ENCODE measurements around the gene FRMD4B.

Gene FRMD4B

DNA sequence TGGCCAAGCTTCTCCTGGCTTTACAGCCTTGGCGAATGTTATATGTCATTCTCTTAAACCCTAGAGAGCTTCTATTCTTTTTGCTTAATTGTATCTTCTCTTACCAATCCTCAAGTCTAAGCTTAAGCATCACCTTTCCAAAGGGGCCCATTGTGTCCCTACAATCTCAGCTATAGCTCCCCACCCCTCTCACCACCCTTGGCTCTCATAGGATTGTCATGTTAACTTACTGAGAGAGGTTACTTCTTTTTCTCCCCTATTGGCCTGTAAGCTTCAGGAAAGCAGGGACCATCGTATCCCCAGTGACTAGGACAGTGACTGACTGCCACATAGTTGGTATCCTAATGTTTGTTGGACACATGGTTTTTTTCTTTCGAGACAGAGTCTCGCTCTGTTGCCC lies 220.1 kb downstream of the FRMD4B start:
- no peak for DNase-seq

DNA sequence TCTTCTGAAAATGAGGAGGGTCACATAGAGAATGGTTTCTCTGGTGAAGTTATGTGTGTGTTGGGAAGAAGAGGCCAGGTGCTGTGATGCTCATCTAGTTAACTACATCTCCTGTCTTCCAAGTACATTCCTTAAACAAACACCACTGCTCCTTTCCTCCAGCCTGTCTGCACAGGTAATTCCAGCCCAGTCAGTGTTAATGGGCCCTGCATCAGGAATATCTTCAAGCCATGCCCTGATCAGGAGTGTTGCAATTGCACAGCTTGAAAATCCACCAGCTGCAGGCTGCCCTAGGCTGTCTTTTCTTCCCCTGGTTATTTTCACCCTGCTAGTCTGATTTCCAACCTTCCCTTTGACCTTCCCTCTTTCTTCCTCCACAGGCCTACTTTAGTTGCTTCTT lies 221.6 kb downstream of the FRMD4B start:
- no peak for DNase-seq

DNA sequence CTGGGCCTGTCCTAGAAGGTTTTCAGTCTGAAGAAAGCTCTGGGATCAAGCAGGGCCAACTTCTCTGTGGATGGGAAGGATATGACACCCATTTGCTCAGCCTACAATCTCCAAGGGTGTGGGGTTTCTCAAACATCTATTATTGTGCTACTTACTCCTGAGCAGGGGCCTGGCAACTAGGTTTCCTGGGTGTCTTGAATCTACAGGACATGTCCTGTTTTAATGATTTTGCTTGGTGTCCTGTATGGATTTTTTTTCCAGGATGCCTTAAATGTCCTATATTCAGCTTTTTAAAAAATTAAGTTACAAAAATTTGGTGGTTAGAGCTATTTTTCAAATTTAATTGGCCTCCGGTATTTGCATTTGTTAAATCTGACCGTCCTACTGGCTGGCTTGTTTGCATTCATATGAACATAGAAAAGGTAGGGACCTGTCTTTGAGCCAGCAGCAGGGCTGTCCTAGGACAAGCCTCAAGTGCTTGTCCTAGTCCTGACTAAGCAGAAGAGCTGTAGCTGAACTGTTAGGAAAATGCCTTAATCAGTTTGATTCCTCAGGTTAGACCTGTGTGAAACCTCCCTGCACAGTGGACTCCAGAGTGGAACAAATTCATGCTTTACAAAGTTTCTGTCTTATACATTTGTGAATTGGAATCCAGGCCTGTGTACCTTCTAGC lies 223.4 kb downstream of the FRMD4B start:
- DNase-seq = no peak

DNA sequence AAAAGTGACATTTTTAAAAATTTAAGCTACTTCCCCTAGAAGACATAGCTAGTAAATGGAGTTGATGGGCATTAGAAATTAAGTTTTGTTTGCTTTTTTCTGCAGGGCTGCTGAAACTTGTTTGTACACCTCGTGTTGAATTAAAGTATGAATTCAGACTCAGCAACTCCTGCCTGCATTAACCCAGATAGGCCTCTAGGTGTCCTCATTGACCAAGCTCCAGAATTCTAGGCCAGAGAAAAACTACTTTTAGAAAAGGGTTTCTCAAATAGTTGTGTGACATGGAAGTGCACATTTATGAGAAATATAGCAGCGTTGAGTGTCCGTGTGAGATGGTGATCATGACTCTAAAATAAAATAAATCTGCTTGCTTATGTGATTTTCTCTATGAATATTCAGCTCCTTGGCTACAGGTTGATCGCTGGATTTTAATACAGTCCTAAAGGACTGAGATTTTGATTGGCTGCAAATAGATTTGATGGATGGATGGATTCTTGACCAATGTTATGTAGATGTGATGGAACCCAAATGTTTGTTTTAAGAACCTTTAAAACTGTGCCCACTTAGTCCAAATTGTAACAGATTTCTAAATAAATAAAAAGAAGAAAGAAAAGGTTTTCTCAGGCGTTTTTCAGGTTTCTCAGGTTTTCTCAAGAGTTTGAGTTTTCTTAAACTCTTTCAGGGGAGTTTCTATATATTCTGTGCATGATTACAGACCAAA lies 224.1 kb downstream of the FRMD4B start:
- DNase-seq = peak; percentile 47

- no peak for DNase-seq
Observed at GRCh38 chr3:69160525-69160924, 225.4 kb downstream of the FRMD4B start.

- no peak for DNase-seq
Observed at GRCh38 chr3:69160107-69160506, 225.8 kb downstream of the FRMD4B start.

DNA sequence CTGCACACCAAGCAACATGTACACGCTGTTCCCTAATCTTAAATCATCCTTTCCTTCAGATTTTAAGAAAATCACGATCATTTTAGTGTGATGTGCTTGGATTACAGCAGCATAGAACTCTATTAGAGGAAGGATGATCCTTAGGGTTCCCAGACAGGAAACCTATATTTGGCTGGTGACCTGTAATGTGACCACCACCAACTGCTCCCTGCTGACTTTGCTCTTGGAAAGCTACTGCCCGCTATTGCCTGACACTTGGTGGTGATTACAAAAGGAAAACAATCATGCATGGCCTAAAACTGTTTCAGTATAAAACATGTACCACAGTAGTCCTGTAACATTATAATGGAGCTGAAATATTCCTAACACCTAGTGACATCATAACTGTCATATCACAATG lies 236.3 kb downstream of the FRMD4B start:
- DNase-seq = no peak

DNA sequence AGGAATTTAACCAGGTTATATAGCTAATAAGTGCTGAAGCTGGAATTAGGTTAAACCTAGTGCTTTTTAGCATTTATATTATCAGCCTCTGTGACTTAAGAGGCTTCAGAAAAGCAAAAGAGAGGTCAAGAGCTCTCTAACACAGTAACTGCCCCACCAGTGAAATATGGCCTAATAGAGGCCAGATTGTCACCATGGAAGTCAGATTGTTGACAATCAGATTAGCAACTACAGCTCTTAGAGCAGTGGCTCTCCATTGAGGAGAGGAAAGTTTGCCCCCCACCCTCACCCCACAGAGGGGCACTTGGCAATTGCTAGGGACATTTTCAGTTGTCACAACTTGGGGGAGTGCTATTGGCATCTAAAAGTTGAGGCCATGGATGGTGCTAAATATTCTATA lies 240.2 kb downstream of the FRMD4B start:
- no peak for DNase-seq

GRCh38 chr3:69144631-69145245 lies 241.2 kb downstream of the FRMD4B start:
- peak; percentile 22 for DNase-seq

DNA sequence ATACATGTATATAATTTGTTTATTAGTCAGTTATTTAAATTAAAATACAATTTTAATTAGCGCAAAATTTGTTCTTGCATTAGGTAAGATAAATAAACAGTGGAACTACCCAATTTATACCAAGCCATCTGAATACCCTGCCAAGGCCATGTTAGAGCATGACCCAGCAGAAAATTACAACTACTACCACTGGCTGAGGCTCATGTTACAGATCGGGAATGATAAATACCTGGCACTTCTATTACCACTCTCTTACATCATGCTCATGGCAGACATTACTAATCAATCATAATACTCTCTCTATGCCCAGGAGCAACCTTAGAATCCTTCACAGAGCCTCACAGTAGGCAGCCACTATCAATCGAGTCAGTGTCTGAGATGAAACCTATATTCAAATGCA lies 242.3 kb downstream of the FRMD4B start:
- peak; percentile 78 for DNase-seq

DNA sequence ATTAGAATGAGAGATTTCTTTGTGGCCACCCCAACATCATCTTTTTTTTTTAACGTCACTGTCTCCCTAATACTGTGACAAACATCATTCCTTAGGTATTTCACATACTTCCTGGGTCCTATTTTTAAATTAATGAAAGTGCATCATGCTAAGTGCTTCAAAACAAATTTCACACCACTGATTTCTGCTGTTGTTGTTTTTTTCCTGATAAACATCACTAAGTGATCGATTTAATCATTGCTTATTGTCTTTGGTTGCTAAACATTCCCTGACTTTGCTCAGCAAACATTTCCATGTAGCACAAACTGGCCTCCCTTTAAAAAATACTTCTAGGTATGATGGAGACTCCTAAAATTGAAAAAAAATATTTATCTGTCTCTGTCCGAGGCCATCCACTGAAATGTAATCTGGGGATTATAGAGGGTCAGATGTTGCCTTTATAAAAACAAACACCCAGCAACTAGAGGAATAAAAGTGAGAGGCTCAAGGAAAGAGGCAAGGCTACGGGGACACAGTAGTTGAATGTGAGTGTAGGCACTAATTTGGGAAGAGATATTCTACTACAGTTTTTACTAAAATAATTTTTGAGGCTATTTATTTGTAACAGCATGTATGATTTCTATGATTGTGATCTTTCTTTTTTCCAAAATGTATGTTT lies 243.0 kb downstream of the FRMD4B start:
- DNase-seq = no peak

GRCh38 chr3:69142090-69142489 lies 243.8 kb downstream of the FRMD4B start:
- DNase-seq = peak; percentile 56

DNA sequence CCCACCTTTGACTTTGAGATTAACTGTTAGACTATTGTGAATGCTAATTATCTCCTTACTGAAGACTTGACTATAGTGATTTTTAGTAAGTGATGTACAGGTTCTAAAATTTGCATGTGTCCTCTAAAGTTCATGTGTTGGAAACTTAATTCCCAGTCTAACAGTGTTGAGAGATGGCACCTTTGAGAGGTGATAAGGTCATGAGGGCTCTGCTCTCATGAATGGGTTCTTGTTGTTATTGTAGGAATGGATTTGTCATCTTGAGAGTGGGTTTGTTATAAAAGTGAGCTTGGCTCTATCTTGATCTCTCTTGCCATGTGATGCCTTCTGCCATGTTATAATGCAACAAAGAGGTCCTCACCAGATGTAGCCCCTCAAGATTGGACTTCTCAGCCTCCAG lies 244.6 kb downstream of the FRMD4B start:
- no peak for DNase-seq

GRCh38 chr3:69137412-69137811 lies 248.5 kb downstream of the FRMD4B start:
- DNase-seq = no peak

- no peak for DNase-seq
Observed at GRCh38 chr3:69137005-69137404, 248.9 kb downstream of the FRMD4B start.

- no peak for DNase-seq
Observed at GRCh38 chr3:69130689-69131088, 255.2 kb downstream of the FRMD4B start.

DNA sequence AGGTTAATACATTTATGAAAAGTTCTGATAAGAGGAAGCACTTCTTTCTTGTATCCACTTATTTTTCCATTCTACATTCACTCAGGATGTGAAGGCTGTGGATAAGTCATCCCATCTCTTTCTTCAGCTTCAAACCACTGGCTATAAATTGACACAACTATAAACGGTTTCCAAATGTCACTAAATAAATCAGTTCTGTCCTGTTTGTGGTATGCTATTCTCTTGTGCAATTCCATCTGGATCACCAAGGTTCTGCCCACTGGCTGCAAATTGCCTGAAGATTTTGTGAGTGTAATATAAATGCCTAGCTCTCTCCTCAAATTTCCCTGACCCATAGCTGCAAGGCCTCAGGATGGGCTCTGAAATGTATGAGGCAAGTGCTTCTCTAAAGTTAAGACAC lies 256.4 kb downstream of the FRMD4B start:
- DNase-seq = no peak

GRCh38 chr3:69128509-69128908 lies 257.4 kb downstream of the FRMD4B start:
- no peak for DNase-seq

GRCh38 chr3:69126999-69127398 lies 258.9 kb downstream of the FRMD4B start:
- DNase-seq = no peak

DNA sequence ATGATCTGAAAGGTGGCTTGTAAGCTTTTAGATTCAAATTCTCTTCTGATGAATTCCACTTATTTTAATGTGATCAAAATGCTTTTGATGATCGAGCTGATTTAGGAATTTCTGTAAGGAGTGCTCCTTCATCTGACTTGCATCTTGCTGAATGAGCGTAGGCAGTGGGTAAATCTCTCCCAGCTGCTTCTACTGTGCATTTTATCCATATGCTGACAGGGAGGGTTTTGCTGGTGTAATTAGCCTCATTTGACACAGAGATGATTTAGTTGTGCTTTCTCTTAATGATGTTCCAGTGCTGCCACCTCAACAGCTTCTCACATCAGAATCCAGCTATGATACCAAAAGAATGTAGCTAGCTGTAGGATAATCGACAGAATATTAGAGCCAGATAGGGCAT lies 259.7 kb downstream of the FRMD4B start:
- no peak for DNase-seq

DNA sequence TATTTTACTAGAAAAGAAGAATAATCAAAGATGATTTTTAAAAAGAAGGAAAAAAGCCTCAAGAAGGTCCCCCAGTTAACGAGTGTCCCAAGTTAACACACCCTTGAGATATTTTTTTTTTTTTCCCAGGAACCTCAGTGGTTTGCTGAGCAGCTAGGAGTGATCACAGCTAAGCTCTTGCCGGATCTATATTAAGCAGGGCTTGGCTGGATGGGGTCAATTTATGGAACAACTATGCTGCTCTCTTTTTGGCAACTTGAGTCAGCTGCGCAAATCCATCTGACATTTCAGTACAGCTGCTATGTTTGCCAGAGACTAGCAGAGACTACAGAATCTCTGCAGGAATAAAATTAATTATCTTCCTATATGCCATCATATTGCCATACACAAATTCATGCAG lies 263.5 kb downstream of the FRMD4B start, which contains the start of gene LMOD3:
Gene LMOD3 (minus strand): TSS at position 193 of the 400 bp plus-strand sequence. CDS start 209 bp downstream, outside the sequence.
- DNase-seq = no peak

- DNase-seq = no peak
Observed at GRCh38 chr3:69121950-69122349, 263.9 kb downstream of the FRMD4B start.

- DNase-seq = no peak
Observed at GRCh38 chr3:69121513-69121912, 264.4 kb downstream of the FRMD4B start.
